SK-N-SH treated with all-trans-retinoic acid at 6 μM for 48 hours (cell line): ENCODE data around the gene SMARCA4.

Experiments
- ATAC-seq: fragments of 200-7000 bp; cut with Tn5 transposase; 3 replicates; pipeline ENCODE4 v1.9.1; 2020; ENCODE audit warnings: mild to moderate bottlenecking, moderate library complexity
- CREB5 ChIP-seq: fragments of 250-450 bp; sonication (Bioruptor Pico); IDR thresholded peaks from 2 replicates; pipeline ENCODE4 v1.5.1; 2020; ENCODE audit warnings: low read depth, mild to moderate bottlenecking, moderate library complexity
- CSRNP3 ChIP-seq: fragments of 250-450 bp; sonication (Bioruptor Pico); IDR thresholded peaks from 2 replicates; pipeline ENCODE4 v1.5.1; 2021; ENCODE audit warnings: mild to moderate bottlenecking, moderate library complexity
- ESRRG ChIP-seq: fragments of 250-450 bp; sonication (Bioruptor Pico); IDR thresholded peaks from 2 replicates; pipeline ENCODE4 v1.6.1; 2021; ENCODE audit warnings: mild to moderate bottlenecking
- GLIS3 ChIP-seq: fragments of 250-450 bp; sonication (Bioruptor Pico); IDR thresholded peaks from 2 replicates; pipeline ENCODE4 v1.5.0; 2020; ENCODE audit warnings: mild to moderate bottlenecking, moderate library complexity
- ISL1 ChIP-seq: fragments of 250-450 bp; sonication (Bioruptor Pico); IDR thresholded peaks from 2 replicates; pipeline ENCODE4 v2.1.2; 2022; ENCODE audit warnings: mild to moderate bottlenecking, moderate library complexity
- OSR1 ChIP-seq: fragments of 250-450 bp; sonication (Bioruptor Pico); IDR thresholded peaks from 2 replicates; pipeline ENCODE4 v1.8.0; 2022; ENCODE audit warnings: moderate library complexity, mild to moderate bottlenecking, inconsistent platforms
- PATZ1 ChIP-seq: fragments of 250-450 bp; sonication (Bioruptor Pico); IDR thresholded peaks from 2 replicates; pipeline ENCODE4 v1.8.0; 2020; ENCODE audit warnings: mild to moderate bottlenecking, moderate library complexity, borderline replicate concordance
- POU6F1 ChIP-seq: fragments of 250-450 bp; sonication (Bioruptor Pico); IDR thresholded peaks from 2 replicates; pipeline ENCODE4 v1.8.0; 2021; ENCODE audit warnings: low read depth, mild to moderate bottlenecking, moderate library complexity, borderline replicate concordance
- PPARA ChIP-seq: fragments of 250-450 bp; sonication (Bioruptor Pico); IDR thresholded peaks from 2 replicates; pipeline ENCODE4 v1.5.0; 2020; ENCODE audit warnings: mild to moderate bottlenecking, borderline replicate concordance
- RARB ChIP-seq: fragments of 250-450 bp; sonication (Bioruptor Pico); IDR thresholded peaks from 2 replicates; pipeline ENCODE4 v1.8.0; 2021; ENCODE audit warnings: mild to moderate bottlenecking, moderate library complexity
- SNAI2 ChIP-seq: fragments of 250-450 bp; sonication (Bioruptor Pico); IDR thresholded peaks from 2 replicates; pipeline ENCODE4 v1.5.0; 2020; ENCODE audit warnings: mild to moderate bottlenecking, moderate library complexity
- TCF4 ChIP-seq: fragments of 250-450 bp; sonication (Bioruptor Pico); IDR thresholded peaks from 2 replicates; pipeline ENCODE4 v1.8.0; 2021; ENCODE audit warnings: mild to moderate bottlenecking, moderate library complexity, borderline replicate concordance
- TSHZ2 ChIP-seq: fragments of 250-450 bp; sonication (Bioruptor Pico); IDR thresholded peaks from 2 replicates; pipeline ENCODE4 v1.5.0; 2020; ENCODE audit warnings: mild to moderate bottlenecking, moderate library complexity
- ZC3H10 ChIP-seq: fragments of 250-450 bp; sonication (Bioruptor Pico); IDR thresholded peaks from 2 replicates; pipeline ENCODE4 v1.5.1; 2021; ENCODE audit warnings: mild to moderate bottlenecking, moderate library complexity
- ZFP3 ChIP-seq: fragments of 250-450 bp; sonication (Bioruptor Pico); IDR thresholded peaks from 2 replicates; pipeline ENCODE4 v1.5.0; 2020; ENCODE audit warnings: mild to moderate bottlenecking, moderate library complexity
- ZFP30 ChIP-seq: fragments of 450-650 bp; formaldehyde crosslinking; IDR thresholded peaks from 2 replicates; pipeline ENCODE4 v1.5.0; 2022; ENCODE audit warnings: mild to moderate bottlenecking, moderate library complexity
- ZNF70 ChIP-seq: fragments of 450-650 bp; formaldehyde crosslinking; IDR thresholded peaks from 2 replicates; pipeline ENCODE4 v1.5.0; 2020; ENCODE audit warnings: mild to moderate bottlenecking, moderate library complexity
- ZNF8 ChIP-seq: fragments of 450-650 bp; formaldehyde crosslinking; IDR thresholded peaks from 2 replicates; pipeline ENCODE4 v1.5.0; 2020; ENCODE audit warnings: mild to moderate bottlenecking, moderate library complexity

The SMARCA4 gene

GRCh38 chr19:11017275-11018035 lies 56.6 kb downstream of the SMARCA4 start (continued):
- TF ChIP-seq CREB5 (CRISPR knock-in tag) = no peak
- TF ChIP-seq GLIS3 (CRISPR knock-in tag) = no peak
- no peak for TF ChIP-seq PPARA (CRISPR knock-in tag)
- TF ChIP-seq ZC3H10 (CRISPR knock-in tag) = no peak
- TF ChIP-seq ZNF70 (CRISPR knock-in tag) = no peak
- no peak for TF ChIP-seq RARB

DNA sequence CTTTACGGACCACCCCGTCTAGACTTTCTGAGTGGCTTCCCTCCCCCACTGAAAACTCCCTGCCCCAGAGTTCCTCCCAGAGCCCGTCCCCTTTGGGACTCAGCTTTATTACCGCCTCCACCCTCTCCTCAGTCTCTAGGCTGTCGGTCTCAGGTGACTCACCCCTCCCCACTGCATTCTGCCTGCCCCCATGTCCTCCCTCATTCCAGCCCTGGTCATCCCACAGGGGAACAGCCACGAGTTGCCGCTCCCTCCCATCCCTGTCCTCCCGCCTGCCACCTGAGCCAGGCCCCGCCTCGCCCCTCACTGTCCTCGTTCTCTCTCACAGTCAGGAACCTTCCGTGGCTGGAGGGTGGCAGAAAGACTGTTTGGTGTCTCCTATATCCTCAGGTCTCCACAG lies 57.3 kb downstream of the SMARCA4 start:
- TF ChIP-seq ZFP3 (no peak), GLIS3 (CRISPR knock-in tag) (no peak), CSRNP3 (no peak), CREB5 (CRISPR knock-in tag) (no peak)
- ATAC-seq = no peak

GRCh38 chr19:11018763-11019162 lies 57.9 kb downstream of the SMARCA4 start:
- no peak for TF ChIP-seq CREB5 (CRISPR knock-in tag)
- no peak for TF ChIP-seq CSRNP3
- no peak for TF ChIP-seq GLIS3 (CRISPR knock-in tag)
- no peak for TF ChIP-seq TSHZ2 (CRISPR knock-in tag)
- no peak for TF ChIP-seq PATZ1
- TF ChIP-seq ZNF8 (CRISPR knock-in tag) = no peak
- TF ChIP-seq ESRRG (CRISPR knock-in tag) = no peak
- TF ChIP-seq OSR1 = no peak
- no peak for TF ChIP-seq SNAI2
- no peak for TF ChIP-seq RARB
- TF ChIP-seq ZFP3 = no peak
- no peak for TF ChIP-seq ISL1 (CRISPR knock-in tag)
- TF ChIP-seq TCF4 = no peak
- TF ChIP-seq ZC3H10 (CRISPR knock-in tag) = no peak
- no peak for TF ChIP-seq POU6F1 (CRISPR knock-in tag)
- no peak for TF ChIP-seq ZFP30 (CRISPR knock-in tag)
- ATAC-seq = no peak
